Epithelial cell of prostate (primary cell): ENCODE data around the gene SCFD2.
"Not testable (repeated sequence)": the region's sequence is repeated elsewhere in the genome, so short reads cannot be mapped to it uniquely, and the experiment has no call there.

Source experiments
- DNase-seq: peaks from one replicate; pipeline ENCODE4 v3.0.0-alpha.2; 2011; ENCODE audit warnings: low read depth, low spot score
- H3K27ac ChIP-seq: fragments of 450-650 bp; 2 replicates; pipeline ENCODE4 v1.5.1; 2017; ENCODE audit warnings: mild to moderate bottlenecking

Gene SCFD2

DNA sequence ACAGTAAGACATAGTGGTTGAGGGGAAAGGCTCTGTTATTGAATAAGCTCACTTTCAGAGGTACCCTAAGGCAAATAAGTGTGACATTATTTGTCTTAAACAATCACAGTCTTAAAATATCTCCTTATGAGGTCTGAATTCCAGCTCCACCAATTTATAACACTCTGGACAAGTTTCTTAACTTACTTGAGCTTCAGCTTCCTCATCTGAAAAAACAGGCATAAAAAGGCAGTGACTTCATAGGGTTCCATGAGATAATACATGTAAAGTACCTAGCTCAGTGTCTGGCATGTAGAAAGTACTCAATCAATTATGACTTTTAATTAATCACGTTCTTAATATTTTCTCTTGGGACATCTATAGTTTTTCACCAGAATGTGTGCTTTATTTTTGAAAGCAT is 301.3 kb downstream of the SCFD2 start:
- no peak for DNase-seq
- H3K27ac ChIP-seq: no peak overlapping the region

DNA sequence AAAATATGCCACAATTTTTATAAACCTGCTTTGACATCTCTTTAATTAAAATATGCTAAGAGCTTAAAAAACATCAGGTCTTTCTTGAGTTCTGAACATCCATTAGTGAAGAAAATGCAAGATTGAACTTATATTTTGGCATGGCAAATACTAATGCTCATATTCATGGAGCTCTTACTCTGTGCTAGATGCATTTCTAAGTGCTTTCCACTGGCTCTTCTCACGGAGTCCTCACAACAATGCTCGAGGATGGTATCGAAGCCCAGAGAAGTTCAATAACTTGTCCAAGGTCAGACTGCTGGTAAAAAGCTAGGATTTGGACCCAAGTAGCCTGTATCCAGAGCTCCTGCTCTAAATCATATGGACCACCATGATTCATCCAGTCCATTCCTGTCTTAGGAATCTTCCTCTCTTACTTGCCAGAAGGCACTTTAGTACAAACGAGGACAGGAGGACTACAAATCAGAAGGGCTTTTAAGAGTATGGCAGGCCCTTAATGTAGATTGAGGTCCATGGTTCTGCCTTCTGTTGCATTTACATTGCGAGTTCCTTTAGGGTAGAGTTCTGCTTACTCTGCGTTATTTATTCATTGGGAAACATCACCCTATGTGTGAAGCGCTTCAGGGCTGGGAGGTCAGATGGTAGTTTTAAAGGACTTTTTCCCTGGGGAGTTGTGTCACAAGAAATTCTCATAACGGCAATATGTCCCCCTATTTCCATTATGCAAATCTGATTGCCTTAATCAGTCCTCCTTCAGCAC is 304.6 kb downstream of the SCFD2 start:
- no peak overlapping the region for H3K27ac ChIP-seq
- DNase-seq: no peak

DNA sequence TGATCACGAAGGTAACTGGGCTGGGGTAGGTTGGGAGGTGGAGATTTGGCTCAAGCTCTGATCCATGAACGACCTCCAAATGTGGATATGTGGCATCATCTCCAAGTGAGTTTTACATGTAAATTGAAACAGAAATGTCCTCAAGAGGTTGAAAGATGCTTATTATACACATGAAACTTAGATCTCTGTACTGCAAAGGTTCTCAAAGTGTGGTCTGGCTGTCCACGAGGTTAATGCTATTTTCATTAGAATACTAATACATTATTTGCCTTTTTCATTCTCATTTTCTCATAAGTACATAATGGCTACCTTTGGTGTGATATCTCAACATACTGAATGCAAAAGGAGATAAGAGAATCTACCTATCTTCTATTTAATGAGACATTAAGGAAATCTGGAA is 305.6 kb downstream of the SCFD2 start:
- no peak for DNase-seq
- H3K27ac ChIP-seq: no peak overlapping the region

DNA sequence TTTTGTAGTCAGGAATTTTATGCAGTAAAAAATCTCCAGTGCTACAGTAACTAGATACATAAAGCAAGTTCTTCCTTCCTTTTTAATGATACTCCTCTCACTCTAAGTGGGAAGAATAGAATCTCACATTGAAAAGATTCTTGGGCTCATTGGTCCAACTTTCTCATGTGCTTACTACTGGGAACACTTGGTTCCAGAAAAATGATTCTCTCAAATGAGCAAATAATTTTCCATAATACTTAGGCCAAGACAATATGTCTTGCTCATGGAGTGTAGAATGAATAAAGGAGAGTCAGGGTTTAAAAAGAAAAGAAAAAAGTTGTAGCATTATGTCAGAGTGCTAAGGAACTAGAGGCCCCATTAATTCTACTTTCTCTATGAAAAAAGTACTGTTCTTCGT is 306.0 kb downstream of the SCFD2 start:
- H3K27ac ChIP-seq: no peak overlapping the region
- no peak for DNase-seq

DNA sequence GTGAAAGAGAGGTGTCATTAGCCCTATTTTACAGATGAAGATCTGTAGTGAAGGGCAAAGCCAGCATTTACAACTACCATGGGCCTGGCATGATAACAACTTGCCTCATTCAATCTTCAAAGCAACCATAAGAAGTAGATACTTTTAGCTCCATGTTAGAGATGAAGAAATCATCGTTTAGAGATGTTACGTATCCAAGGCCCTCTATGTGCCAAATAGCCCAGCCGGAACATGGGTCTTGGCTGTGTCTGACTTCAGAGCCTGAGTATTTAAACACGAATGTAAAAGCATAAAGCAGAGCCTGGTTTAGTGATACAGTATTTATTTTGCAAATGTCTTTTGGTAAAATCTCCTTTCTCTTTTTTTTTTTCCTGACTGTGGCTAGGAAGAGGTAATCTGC is 306.6 kb downstream of the SCFD2 start:
- DNase-seq: no peak

DNA sequence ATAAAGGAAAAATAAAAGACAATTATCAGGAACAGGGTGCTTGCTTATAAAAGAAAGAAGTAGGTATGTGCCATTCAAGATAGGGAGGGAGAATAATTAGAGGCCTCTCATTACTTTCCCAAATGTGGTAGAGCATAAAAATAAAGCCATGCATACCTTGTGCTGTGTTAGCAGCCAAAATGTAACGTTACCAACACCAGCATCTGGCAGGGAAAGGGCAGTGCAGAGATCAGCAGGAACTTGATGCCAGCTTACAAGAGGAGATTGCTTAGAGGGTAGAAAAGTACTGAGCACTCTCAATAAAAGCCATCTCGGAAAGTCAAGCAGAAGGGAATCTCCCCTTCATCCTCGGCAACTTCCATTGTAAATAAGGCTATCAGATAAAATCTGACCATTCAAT is 308.2 kb downstream of the SCFD2 start:
- no peak overlapping the region for H3K27ac ChIP-seq
- DNase-seq: no peak

More for the DNA sequence above, 306.6 kb downstream of the SCFD2 start:
- no peak overlapping the region for H3K27ac ChIP-seq

DNA sequence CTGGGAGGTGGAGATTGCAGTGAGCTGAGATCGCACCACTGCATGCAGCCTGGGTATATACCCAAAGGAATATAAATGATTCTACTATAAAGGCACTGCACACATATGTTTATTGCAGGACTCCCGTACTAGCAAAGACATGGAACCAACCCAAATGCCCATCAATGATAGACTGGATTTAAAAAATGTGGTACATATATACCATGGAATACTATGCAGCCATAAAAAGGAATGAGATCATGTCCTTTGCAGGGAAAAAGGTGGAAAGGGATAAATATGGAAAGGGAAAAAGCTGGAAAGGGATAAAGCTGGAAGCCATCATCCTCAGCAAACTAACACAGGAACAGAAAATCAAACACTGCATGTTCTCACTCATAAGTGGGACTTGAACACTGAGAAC is 308.8 kb downstream of the SCFD2 start:
- DNase-seq, H3K27ac ChIP-seq: not testable (repeated sequence)

DNA sequence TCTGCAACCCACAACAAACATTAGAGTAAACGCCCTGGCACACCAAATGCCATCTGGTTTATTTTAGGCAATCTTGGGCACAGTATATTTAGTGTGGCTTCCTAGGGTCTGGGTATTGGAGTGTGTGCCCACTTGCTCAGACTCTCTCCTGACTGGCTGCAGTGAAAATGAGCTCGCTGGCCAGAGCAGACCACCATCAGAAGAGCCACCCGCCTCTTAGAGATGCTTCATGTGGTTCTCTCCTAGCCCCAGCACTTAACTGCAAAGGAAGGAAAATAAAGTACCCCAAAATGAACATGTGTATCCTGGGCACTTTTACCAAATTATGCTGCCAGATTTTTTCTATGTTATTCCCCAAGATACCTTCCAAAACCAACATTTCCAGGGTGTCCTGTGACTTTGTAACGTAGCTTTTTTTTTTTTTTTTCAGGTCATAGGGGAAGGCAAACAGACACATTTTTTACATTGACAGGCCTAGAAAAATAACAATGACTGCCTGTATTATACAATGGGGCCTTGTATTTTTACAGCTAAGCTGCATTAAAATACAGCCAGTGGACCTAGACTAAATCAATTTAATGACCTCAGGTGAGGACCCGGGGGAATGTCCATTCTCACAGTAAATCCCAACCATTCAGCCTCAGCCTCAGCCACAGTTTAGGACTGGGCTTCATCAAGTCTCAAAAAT is 310.0 kb downstream of the SCFD2 start:
- DNase-seq: no peak
- no peak overlapping the region for H3K27ac ChIP-seq

DNA sequence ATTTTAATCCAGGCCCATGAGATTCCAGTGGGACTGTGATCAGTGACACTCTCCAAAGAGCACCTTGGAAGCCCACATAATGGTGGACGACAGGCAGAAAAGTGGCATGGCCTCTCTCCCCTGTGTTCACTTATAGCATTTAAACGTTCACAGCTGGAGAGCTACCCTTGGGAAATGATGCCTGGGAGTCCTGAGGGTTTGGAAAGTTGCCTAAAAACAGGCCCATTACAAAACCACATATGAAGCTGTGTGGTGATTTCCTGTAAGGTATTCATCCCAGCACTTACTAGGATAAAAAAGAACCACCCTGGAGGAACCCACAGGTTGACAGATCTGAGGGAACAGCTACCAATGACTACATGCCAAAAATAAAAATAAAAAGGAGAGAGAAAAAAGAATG is 310.6 kb downstream of the SCFD2 start:
- no peak for DNase-seq
- H3K27ac ChIP-seq: no peak overlapping the region

DNA sequence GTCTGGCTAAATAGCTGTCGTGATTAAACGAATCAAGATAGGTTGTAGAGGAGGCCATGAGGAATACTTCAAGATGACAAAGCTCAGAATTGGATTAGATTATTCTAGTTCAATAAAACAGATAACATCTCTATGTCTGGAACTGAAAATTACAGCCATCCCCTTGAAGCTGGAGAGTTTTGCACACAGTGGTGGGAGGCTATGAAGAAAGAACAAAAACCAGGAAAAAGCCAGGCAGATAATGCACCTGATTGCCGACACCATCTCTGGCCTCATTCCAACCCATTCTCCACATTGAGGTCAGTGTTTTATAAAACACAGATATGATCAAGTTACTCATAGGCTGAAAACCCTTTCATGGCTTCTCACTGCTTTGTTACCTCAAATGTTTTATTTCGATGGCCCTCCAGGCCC is 315.5 kb downstream of the SCFD2 start:
- DNase-seq: no peak

DNA sequence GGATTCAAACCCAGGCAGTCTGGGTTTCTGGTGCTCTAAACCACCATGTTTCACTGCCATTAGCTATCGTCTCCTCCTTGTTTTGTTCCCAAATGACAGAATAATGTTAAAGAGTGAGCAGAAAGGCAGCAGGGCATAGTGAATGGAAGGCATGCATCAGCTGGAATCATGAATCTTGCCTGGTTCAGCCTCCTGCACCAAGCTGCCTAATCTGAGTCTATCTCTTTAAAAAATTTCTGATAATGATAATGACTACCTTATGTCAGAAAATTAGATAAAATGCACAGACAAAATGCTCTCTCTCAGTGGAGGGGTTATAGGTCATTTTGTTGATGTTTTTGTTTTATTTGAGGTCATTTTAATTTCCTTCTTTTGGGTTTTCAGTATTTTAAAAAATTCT is 316.3 kb downstream of the SCFD2 start:
- DNase-seq: no peak
- no peak overlapping the region for H3K27ac ChIP-seq

More for the DNA sequence above, 315.5 kb downstream of the SCFD2 start:
- H3K27ac ChIP-seq: no peak overlapping the region

DNA sequence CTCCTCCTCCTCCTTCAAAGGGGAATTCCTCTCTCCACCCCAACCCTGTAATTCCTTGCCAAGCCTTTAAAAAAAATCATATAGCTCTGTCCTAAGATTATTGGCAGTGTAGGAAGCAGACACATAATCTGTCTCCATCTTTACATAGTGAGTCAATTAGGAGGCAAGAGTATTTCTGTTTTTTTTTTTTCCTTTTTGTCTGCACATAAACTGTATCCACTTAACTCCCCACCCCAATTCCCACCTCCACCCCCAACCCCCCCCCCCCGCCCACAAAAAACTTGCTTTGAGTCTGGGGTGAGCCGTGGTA is 321.3 kb downstream of the SCFD2 start:
- H3K27ac ChIP-seq: no peak overlapping the region
- no peak for DNase-seq

DNA sequence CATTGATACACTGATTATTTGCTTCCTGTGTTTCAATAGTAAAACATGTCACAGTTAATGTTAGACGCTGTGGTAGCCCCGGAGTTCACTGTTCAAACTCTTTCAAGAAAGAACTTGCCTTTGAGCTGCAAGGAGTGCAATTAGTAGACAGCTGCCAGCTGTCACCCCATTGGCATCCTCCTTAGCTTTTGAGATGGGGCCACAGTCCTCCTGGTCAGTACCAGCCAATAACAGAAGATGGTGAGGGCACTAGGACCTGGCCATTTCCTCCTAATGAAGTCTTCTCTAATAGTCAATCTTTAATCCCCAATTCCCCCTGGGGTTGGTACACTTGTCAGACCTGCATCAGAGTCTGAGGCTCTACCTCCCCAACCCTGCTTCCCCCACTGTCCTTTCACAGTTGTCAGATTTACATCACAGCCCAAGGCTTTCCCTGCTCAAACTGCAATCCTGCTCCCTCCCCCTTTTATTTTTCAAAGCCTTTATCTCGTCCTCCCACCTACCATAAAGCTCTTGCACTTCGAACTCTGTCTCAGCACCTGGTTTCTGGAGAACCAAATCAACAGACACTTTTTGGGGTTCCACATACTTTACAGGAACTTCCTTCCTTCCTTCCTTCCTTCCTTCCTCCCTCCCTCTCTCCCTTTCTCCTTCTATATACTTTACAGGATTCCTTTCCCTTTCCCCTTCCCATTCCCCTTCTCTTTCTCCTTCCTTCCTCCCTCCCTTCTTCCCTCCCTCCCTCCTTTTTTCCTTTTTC is 321.8 kb downstream of the SCFD2 start:
- no peak overlapping the region for H3K27ac ChIP-seq
- no peak for DNase-seq

DNA sequence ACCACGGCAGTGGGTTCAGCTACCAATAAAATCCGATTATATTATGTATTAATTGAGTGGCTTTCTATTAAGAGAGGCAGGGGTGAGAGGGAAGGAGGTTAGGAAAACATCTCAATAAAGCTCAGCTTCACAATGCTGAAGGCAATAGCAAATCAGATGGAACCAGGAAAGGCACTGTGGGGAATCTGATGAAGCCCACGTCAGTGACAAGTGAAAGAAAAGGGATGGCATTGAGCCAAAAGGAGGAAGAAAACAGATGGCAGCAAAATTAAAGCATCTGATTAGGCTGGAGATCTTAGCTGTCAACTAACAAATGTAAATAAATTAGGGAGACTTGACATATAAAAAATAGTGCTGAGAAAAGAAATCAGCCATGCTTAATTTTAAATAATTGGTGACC is 322.8 kb downstream of the SCFD2 start:
- DNase-seq: no peak
- no peak overlapping the region for H3K27ac ChIP-seq

DNA sequence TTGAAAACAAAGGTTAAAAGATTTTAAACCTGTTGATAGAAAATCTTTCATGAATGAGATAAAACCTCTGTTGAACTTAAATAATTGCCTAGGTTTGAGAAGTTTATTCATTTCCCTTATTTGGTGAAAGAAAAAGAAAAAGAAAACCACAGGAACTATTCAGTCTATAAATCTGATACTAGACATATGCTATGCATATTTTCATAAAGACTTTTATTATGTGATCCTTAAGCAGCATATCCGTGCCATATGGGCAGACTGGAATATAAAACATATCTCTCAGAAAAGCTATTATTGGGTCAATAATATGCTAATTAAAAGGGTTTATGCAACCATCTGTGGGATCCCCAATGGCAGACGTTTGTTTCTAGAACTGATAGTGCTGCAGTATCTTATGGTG is 325.0 kb downstream of the SCFD2 start:
- no peak overlapping the region for H3K27ac ChIP-seq
- no peak for DNase-seq

DNA sequence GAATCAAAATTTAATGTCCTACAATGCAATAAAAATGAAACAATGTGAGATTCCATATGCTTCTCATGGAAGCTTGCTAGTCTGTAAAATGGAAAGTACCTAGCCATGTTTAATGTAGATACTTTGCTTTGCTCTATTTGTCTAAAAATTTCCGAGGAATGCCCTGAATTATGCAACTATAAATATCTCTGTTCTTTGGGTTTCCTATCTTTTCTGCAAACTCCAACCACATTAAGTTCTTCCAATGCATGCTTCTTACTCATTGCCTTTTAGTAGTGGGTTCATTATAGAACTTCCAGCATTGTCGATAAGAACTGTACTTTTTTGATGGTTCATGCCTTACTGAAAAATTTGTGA is 325.4 kb downstream of the SCFD2 start:
- H3K27ac ChIP-seq: no peak overlapping the region
- no peak for DNase-seq

DNA sequence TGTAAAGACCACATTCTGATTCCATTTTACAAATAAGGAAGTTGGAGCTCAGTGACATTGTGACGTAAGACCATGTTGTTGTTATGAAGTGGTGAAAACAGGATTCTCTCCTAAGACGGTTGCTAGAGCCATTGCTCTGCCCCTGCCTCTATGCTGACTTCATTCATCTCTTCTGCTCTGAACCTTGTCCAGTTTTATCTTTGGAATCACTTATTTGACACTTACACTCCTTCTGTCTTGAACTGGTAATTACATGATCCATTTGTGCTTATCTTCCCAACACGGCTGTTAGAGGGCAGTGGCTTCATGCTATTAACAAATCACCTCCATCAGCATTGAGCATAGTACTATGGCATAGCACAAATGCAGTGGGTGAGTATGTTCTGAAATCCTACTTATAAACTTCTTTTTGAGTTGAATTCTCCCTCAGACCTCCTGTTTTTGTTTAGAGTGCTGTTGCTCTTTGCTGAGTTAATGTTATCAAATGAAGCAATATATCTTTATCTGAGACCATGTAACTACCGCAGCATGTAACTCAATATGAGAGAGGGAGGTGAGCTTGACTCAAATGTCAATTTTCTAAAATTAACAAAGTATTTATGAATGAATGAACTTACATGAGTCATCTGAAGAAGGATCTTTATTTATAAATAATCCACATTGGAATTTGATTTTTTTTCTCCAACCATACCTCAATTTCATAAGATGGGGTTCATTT is 326.0 kb downstream of the SCFD2 start:
- DNase-seq: no peak
- no peak overlapping the region for H3K27ac ChIP-seq

DNA sequence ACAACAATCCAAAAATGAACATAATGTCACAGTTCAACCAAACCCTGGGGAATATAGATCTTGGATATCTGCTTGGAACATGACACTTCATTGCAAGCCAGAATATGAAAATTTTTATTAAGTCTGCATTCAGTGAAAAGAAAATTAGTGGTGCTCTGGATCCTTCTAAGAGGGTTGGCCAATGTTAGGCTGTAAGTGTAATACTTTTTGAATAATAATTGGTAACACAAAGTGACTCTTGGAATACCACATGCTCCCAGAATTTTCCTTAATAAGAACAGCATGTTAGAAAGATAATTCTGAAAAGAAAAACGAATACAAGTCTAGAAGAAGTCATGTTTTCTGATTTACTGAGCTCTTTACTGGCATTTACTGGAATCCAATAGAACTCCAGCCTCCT is 328.0 kb downstream of the SCFD2 start:
- no peak for DNase-seq
- H3K27ac ChIP-seq: no peak overlapping the region

DNA sequence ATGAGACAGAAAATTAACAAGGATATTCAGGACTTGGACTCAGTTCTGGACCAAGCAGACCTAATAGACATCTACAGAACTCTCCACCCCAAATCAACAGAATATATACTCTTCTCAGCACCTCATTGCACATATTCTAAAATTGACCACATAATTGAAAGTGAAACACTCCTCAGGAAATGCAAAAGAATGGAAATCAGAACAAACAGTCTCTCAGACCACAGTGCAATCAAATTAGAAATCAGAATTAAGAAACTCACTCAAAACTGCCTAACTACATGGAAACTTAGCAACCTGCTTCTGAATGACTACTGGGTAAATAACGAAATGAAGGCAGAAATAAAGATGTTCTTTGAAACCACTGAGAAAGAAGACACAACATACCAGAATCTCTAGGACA is 333.0 kb downstream of the SCFD2 start:
- not testable (repeated sequence) for H3K27ac ChIP-seq, DNase-seq

DNA sequence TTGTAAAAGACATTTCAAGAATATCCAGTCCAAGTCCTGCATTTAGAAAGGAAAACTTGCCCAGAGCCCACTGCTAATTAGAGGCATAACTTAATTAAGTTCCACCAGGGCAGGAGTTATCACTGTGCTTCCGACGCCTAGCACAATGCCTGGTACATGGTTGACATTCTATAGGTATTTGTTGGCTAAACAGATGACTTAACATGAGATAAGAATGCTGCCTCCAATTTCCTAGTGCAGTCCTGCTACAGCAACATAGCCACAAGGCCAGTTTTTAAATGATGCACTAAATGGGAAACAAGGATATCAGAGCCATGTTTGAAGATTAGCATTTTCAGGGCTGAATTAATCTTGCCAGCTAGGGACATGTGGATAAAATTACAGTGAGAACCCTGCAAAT is 339.6 kb downstream of the SCFD2 start:
- no peak overlapping the region for H3K27ac ChIP-seq
- no peak for DNase-seq
